Measurements from ENCODE around the gene PTDSS2.

Gene PTDSS2

DNA sequence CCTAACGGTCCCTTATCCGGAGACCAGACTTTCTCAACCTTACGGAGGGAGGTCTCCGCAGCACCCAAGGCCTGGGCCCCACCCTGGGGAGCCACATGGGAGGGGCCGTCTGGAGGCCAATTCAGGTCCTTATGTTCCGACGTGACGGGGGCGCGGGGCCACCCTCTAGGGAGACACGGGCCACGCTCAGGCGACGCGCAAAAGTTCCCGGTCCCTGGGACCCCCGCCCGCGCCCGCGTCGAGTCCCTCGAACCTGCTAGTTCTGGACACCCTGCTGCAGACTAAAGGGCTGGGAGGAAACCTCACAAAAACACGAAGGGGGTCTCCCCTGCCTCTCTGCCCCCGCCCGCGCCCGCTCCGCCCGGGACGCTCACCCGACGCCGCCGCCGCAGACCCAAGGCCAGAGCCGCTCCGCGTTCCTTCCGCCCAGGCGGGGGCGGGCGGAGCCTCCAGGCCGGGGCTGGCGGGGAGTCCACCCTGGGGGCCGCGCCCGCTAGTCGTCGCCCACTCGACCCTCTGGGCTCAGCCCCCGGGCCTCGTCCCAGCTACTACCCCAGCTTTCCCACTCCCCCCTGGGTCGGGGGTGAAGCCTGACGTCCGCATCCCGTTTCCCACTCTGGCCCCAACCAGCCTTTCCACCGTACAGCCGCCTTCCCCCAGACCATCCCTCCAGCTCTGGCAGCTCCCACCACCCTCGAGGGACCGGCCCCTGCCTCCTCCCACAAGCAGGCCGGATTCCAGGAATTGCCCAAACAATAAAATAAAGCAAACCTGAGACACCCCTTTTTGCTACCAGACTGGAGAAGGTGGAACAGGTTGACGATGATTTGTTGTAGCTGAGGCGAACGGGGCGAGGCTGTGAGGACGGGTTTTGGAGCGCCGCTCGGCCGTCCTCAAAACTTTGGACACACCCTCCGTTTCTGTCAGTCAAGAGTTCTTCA is 54.2 kb downstream of the PTDSS2 start:
- no peaks in the 10 kb centered on the region; the same call in 1 of the 2 replicates for H3K36me3 ChIP-seq (ENCODE audit: insufficient read depth, low read length)
- peak overlapping the region; percentile 34 for H2AFZ ChIP-seq (ENCODE audit: low read length, unreplicated experiment)
- no peaks in the 10 kb centered on the region for H3K27me3 ChIP-seq (ENCODE audit: insufficient read depth, low read length)
- peaks cover 16% of the 10 kb centered on the region for H3K4me1 ChIP-seq (ENCODE audit: control insufficient read depth, insufficient read depth, low read length, unreplicated experiment)
- peaks cover 60% of the 10 kb centered on the region for H3K79me2 ChIP-seq (ENCODE audit: control insufficient read depth, insufficient read depth, low read length, unreplicated experiment)
- H3K27ac ChIP-seq (ENCODE audit: low read depth, low read length): peak overlapping the region; percentile 100
- peak overlapping the region; percentile 99 for H3K4me3 ChIP-seq (ENCODE audit: low read depth, low read length)

DNA sequence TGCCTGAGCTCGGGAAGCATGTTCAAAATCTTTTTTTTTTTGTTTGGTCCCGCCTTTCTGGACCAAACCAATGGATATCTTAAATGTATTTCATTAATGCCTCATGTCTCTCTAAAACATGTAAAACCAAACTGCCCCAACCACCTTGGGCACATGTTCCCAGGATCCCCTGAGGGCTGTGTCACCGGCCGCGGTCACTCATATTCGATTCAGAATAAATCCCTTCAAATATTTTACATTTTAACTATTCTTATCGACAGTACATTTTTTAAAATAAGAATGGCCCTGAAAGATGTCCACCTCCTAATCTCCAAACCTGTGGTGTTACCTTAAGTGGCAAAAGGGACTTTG is 54.9 kb downstream of the PTDSS2 start:
- Histone ChIP-seq H3K79me2 (ENCODE audit: control insufficient read depth, insufficient read depth, low read length, unreplicated experiment) (peaks cover 63% of the 10 kb centered on the region), H3K4me3 (ENCODE audit: low read depth, low read length) (peak overlapping the region; percentile 99), H2AFZ (ENCODE audit: low read length, unreplicated experiment) (no peak overlapping the region), H3K4me1 (ENCODE audit: control insufficient read depth, insufficient read depth, low read length, unreplicated experiment) (peaks cover 16% of the 10 kb centered on the region), H3K36me3 (ENCODE audit: insufficient read depth, low read length) (peaks cover 3% of the 10 kb centered on the region; the same call in 1 of the 2 replicates), H3K27ac (ENCODE audit: low read depth, low read length) (peak overlapping the region; percentile 100), H3K27me3 (ENCODE audit: insufficient read depth, low read length) (no peaks in the 10 kb centered on the region)

DNA sequence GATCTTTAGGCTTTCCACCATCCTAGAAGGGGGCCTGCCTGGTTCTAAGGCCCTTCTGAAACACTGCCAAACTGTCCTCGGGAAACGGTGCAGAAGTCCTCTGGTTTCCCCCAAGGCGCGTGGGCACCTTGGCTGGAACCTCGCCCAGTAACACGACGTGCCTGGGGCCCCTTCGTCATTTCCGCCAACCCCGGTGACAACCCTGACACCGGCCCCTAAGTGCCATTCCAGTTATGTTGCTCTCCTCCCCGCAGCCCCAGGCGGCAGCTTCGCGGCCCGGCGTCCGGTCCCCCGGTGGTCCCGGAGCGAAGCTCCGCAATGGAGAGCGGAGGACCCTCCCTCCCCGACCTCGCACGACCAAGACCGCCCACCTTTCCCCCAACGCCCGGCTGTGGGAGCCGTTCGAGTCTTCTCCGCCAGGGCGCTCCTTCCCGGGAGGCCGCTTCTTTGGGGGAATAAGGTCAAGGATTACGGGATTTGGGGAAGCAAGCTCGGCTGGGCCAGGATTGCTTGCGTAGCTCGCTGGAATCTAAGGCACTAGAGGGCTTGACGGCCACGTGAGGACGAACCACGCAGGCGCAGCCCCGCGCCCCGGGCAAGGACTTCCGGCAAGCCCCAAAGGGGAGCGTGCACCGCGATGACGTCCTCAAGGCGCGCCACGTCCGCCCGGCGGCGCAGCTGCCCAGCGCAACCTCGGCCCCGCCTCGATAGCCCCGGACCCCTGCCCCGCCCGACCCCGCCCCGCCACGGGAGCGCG is 56.3 kb downstream of the PTDSS2 start:
- Histone ChIP-seq H3K4me3 (ENCODE audit: low read depth, low read length) (peak overlapping the region; percentile 99), H3K36me3 (ENCODE audit: insufficient read depth, low read length) (peaks cover 5% of the 10 kb centered on the region; the same call in 1 of the 2 replicates), H3K79me2 (ENCODE audit: control insufficient read depth, insufficient read depth, low read length, unreplicated experiment) (peaks cover 58% of the 10 kb centered on the region), H2AFZ (ENCODE audit: low read length, unreplicated experiment) (peak overlapping the region; percentile 72), H3K27ac (ENCODE audit: low read depth, low read length) (peak overlapping the region; percentile 100), H3K27me3 (ENCODE audit: insufficient read depth, low read length) (no peaks in the 10 kb centered on the region), H3K4me1 (ENCODE audit: control insufficient read depth, insufficient read depth, low read length, unreplicated experiment) (peaks cover 16% of the 10 kb centered on the region)

DNA sequence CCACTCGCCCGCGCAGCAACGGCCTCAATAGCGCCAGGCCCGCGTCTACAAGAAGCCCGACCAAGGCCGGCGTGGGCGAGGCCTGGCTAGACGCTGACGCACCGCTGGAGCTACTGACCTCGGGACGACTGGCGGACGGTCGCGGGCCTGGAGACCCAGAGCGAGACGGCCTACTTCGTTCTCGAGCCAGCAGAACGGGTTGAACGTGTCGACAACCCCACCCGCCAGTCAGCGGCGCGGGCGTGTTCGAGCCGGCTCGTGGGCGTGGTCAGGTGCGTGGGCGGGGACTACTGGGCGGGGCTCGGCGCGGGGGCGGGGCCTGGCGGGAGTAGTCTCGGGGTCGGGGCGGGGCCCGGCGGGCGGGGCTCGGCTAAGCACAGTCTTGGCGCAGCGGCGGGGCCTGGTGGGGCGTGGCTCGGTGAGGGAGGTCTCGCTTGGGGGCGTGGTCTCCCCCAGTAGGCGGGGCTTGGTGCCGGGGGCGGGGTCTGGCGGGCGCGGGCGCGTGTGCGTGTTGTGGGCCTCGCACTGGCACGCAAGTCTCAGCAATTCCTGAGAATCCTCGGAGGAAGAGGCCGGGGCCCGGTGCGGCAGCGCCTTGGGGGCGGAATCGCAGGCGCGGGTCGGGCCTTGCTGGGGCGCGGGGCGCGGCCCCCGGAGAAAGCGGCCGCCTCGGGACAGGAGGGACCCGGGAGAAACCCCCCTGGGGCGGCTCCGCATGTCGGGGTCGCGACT is 57.1 kb downstream of the PTDSS2 start, which contains the start of gene RNH1:
Gene RNH1 (minus strand): TSS at position 248 of the 732 bp plus-strand sequence. CDS start 5,080 bp downstream, outside the sequence.
- Histone ChIP-seq H3K4me1 (ENCODE audit: control insufficient read depth, insufficient read depth, low read length, unreplicated experiment) (peaks cover 16% of the 10 kb centered on the region), H3K36me3 (ENCODE audit: insufficient read depth, low read length) (peaks cover 5% of the 10 kb centered on the region; the same call in 1 of the 2 replicates), H3K27ac (ENCODE audit: low read depth, low read length) (peak within 1 kb of the TSS; percentile 100), H2AFZ (ENCODE audit: low read length, unreplicated experiment) (peak within 1 kb of the TSS; percentile 72), H3K4me3 (ENCODE audit: low read depth, low read length) (peak within 1 kb of the TSS; percentile 99), H3K27me3 (ENCODE audit: insufficient read depth, low read length) (no peaks in the 10 kb centered on the region), H3K79me2 (ENCODE audit: control insufficient read depth, insufficient read depth, low read length, unreplicated experiment) (peaks cover 51% of the 10 kb centered on the region)

DNA sequence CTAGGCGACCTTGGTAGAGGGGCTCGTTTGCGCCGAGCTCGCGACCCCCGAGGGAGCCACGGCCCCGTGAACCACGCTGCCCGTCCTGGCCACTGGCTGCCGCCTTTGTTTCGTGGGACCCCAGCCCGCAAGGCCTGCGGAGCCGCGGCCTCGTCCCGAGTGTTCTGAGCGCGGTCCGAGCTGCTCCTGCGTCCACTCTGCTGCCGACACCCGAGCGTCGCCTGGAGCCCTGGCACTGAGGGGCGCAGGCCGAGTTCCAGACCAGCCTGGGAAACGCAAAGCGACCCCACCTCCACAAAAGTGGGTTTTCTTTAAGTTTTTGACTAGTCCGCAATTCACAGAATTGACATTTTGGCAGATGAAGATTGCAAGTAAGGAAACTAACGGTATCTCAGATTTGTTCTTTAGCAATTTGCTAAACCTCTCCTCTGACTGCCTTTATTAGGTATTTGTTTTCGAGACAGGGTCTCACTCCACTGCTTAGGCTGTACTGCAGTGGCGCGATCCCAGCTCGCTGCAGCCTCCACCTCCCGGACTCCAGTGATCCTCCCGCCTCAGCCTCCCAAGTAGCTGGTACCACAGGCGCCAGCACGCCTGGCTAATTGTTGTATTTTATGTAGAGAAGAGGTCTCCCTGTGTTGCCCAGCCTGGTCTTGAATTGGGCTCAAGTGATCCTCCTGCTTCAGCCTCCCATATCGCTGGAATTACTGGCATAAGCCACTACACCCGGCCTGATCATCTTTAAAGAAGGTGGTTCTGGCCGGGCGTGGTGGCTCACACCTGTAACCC is 57.8 kb downstream of the PTDSS2 start:
- Histone ChIP-seq H3K27ac (ENCODE audit: low read depth, low read length) (peak overlapping the region; percentile 65; the same call in 1 of the 2 replicates), H3K36me3 (ENCODE audit: insufficient read depth, low read length) (peaks cover 9% of the 10 kb centered on the region; the same call in 1 of the 2 replicates), H2AFZ (ENCODE audit: low read length, unreplicated experiment) (no peak overlapping the region)

DNA sequence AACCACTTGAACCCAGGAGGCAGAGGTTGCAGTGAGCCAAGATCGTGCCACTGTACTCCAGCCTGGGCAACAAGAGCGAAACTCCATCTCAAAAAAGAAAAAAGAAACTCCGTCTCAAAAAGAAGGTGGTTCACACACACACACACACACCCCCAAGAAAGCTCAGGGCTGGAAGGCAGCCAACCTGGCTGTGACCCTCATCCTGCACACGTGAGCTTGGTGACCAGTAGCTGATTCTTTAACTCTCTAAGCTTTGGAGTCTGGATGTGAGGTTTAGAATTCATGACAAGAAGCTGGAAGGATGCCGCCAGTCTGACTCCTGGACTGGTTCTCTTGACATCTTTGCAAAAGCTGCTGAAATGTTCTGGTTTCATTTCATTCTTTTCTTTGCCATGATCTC is 58.9 kb downstream of the PTDSS2 start:
- H3K27me3 ChIP-seq (ENCODE audit: insufficient read depth, low read length): no peaks in the 10 kb centered on the region
- H2AFZ ChIP-seq (ENCODE audit: low read length, unreplicated experiment): no peak overlapping the region
- no peak overlapping the region for H3K27ac ChIP-seq (ENCODE audit: low read depth, low read length)
- H3K36me3 ChIP-seq (ENCODE audit: insufficient read depth, low read length): peaks cover 9% of the 10 kb centered on the region; the same call in 1 of the 2 replicates
- H3K4me1 ChIP-seq (ENCODE audit: control insufficient read depth, insufficient read depth, low read length, unreplicated experiment): peaks cover 11% of the 10 kb centered on the region
- peaks cover 35% of the 10 kb centered on the region for H3K79me2 ChIP-seq (ENCODE audit: control insufficient read depth, insufficient read depth, low read length, unreplicated experiment)
- H3K4me3 ChIP-seq (ENCODE audit: low read depth, low read length): no peak overlapping the region

More for the DNA sequence above, 57.8 kb downstream of the PTDSS2 start:
- H3K79me2 ChIP-seq (ENCODE audit: control insufficient read depth, insufficient read depth, low read length, unreplicated experiment): peaks cover 43% of the 10 kb centered on the region
- H3K27me3 ChIP-seq (ENCODE audit: insufficient read depth, low read length): no peaks in the 10 kb centered on the region
- peaks cover 12% of the 10 kb centered on the region for H3K4me1 ChIP-seq (ENCODE audit: control insufficient read depth, insufficient read depth, low read length, unreplicated experiment)
- H3K4me3 ChIP-seq (ENCODE audit: low read depth, low read length): peak overlapping the region; percentile 86

DNA sequence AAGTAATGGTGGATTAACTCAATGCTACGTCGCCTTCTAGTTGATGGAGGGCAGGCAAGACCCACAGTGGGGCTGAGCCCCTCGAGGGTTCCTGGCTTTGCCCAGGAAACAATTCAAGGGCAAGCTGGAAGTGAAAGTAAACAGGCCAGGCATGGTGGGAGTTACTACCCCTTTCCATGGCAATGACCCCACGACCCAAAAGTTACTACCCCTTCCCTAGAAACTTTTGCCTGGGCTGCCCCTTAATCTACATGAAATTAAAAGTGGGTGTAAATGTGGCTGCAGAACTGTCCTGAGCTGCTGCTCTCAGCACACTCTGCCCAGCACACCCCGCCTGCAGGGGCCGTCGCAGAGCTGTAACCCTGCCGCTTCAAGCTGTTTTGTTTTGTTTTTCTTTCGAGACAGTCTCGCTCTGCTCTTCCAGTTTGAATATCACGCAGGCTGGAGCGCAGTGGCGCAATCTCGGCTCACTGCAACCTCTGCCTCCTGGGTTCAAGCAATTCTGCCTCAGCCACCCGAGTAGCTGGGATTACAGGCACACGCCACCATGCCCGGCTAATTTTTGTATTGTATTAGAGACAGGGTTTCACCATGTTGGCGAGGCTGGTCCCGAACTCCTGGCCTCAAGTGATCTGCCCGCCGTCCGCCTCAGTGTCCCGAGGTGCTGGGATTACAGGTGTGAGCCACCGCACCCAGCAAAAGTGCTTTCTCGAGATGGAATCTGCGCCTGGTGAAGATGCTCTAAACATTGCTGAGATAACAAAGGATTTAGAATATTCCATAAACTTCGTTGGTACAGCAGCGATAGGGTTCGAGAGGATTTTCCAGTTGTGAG is 62.9 kb downstream of the PTDSS2 start:
- Histone ChIP-seq H3K4me3 (ENCODE audit: low read depth, low read length) (no peak overlapping the region), H2AFZ (ENCODE audit: low read length, unreplicated experiment) (no peak overlapping the region), H3K27me3 (ENCODE audit: insufficient read depth, low read length) (no peaks in the 10 kb centered on the region), H3K27ac (ENCODE audit: low read depth, low read length) (no peak overlapping the region), H3K79me2 (ENCODE audit: control insufficient read depth, insufficient read depth, low read length, unreplicated experiment) (peaks cover 10% of the 10 kb centered on the region), H3K4me1 (ENCODE audit: control insufficient read depth, insufficient read depth, low read length, unreplicated experiment) (peaks cover 2% of the 10 kb centered on the region), H3K36me3 (ENCODE audit: insufficient read depth, low read length) (peaks cover 24% of the 10 kb centered on the region)

DNA sequence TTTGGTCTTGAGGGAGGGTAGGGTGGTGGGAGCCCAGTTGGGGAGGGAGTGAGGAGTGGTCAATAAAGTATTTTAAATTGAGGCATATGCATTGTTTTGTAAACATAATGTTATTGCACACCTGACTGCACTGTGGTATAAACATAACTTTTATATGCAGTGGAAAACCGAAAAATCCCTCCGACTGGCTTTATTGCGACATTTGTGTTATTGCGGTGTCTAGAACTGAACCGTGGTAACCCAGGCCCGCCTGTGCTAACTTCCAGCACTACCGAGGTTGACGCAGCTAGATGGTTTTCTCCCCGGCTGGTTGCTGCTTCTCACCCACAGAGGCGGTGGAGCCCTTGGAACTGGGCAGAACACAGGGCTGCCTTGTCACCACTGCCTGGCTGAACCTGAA is 64.5 kb downstream of the PTDSS2 start:
- Histone ChIP-seq H3K79me2 (ENCODE audit: control insufficient read depth, insufficient read depth, low read length, unreplicated experiment) (peaks cover 3% of the 10 kb centered on the region), H3K27ac (ENCODE audit: low read depth, low read length) (no peak overlapping the region), H3K27me3 (ENCODE audit: insufficient read depth, low read length) (no peaks in the 10 kb centered on the region), H3K4me3 (ENCODE audit: low read depth, low read length) (no peak overlapping the region), H2AFZ (ENCODE audit: low read length, unreplicated experiment) (no peak overlapping the region), H3K4me1 (ENCODE audit: control insufficient read depth, insufficient read depth, low read length, unreplicated experiment) (no peaks in the 10 kb centered on the region), H3K36me3 (ENCODE audit: insufficient read depth, low read length) (peaks cover 24% of the 10 kb centered on the region)

DNA sequence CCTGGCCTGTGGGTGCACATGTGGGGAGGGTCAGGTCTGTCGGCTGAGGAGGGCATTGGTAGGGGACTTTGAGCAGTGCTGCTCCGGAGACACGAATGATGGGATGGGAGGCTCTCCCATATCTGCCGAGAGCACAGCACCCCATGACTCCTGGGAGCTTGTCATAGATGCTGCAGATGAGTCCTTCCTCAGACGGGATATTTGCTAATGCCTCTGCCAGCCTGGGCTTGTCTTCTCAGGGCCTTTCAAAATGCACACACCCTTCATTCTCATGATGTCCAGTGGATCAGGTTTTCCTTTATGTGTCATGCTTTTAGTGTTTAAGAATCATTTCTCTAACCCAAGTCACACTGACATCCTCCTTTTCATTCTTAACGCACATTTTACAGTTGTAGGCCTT is 65.1 kb downstream of the PTDSS2 start:
- H3K79me2 ChIP-seq (ENCODE audit: control insufficient read depth, insufficient read depth, low read length, unreplicated experiment): no peaks in the 10 kb centered on the region

More for the DNA sequence above, 65.1 kb downstream of the PTDSS2 start:
- Histone ChIP-seq H3K36me3 (ENCODE audit: insufficient read depth, low read length) (peaks cover 20% of the 10 kb centered on the region), H3K4me1 (ENCODE audit: control insufficient read depth, insufficient read depth, low read length, unreplicated experiment) (no peaks in the 10 kb centered on the region), H3K4me3 (ENCODE audit: low read depth, low read length) (no peak overlapping the region), H3K27me3 (ENCODE audit: insufficient read depth, low read length) (no peaks in the 10 kb centered on the region), H2AFZ (ENCODE audit: low read length, unreplicated experiment) (no peak overlapping the region), H3K27ac (ENCODE audit: low read depth, low read length) (no peak overlapping the region)
